ENCODE measurements around the gene ZWILCH.

GRCh38 chr15:66572146-66572545 lies 67.0 kb downstream of the ZWILCH start:
- TF ChIP-seq GATA3 (IDR thresholded peaks at IDR 0.05; ENCODE audit: low read depth, low read length) = no peak
- no peak for TF ChIP-seq GATA2 (IDR thresholded peaks at IDR 0.05; ENCODE audit: low read depth, low read length)
